ENCODE results near the gene AOAH.

DNA sequence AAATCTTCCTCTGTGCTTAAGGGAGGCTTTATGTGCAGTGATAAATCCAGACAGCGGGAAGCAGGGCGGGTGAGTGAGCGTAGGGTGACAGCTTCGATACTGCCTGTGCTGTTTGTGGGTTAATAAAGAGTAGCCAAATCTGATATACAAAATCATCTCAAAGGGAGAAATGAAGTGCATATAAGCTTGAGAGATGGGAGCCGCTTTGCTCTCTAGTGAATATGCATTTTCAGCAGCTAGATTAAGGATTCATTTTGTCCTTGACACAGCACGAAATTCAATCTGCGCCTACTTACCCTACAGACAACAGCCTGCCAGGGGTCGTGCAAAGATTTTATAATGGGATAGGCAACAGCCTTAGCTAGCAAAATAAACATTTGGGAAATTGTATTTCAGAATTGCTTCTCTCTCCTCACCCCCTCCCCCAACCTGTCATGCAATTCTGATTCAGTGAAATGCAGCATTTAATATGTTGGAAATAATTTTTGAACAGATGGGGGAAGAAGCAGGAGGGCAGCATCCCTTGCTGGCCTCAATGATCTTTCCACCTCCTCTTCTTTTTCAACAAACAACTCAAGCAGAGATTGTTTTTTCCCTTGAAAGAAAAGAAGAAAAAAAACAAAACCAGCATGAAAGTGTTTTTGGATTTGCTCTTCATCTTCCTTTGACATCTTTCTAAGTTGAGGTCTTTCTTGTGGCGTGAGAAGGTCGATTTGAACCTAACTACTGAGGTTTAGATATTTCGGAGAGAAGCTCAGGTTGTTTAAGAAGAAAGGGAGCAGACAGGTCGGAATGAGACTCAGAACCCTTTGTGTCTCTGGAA, 117.9 kb downstream of the AOAH start:
- TF ChIP-seq, protein P1, sequence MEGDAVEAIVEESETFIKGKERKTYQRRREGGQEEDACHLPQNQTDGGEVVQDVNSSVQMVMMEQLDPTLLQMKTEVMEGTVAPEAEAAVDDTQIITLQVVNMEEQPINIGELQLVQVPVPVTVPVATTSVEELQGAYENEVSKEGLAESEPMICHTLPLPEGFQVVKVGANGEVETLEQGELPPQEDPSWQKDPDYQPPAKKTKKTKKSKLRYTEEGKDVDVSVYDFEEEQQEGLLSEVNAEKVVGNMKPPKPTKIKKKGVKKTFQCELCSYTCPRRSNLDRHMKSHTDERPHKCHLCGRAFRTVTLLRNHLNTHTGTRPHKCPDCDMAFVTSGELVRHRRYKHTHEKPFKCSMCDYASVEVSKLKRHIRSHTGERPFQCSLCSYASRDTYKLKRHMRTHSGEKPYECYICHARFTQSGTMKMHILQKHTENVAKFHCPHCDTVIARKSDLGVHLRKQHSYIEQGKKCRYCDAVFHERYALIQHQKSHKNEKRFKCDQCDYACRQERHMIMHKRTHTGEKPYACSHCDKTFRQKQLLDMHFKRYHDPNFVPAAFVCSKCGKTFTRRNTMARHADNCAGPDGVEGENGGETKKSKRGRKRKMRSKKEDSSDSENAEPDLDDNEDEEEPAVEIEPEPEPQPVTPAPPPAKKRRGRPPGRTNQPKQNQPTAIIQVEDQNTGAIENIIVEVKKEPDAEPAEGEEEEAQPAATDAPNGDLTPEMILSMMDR (IDR thresholded peaks at IDR 0.05), result no peak
- TF ChIP-seq POLR2AphosphoS5 (IDR thresholded peaks at IDR 0.05), result no peak

Data from suprapubic skin (tissue), 3 donors.